ENCODE data around the gene LENG9.
"Not testable (repeated sequence)": the region's sequence is repeated elsewhere in the genome, so short reads cannot be mapped to it uniquely, and the experiment has no call there.

LENG9 gene

GRCh38 chr19:54463531-54464043 lies at the start of gene LENG9:
Gene LENG9, minus strand, starts transcription at chr19:54463778. Its CDS starts 252 bp downstream, at chr19:54463526.
- in situ Hi-C loops (cut with HindIII; ENCODE audit: low pct_ligation_motif_present, low sequenced_read_pairs), result no loop called here
- peak within 1 kb of the TSS; percentile 91 for H3K27ac ChIP-seq
- no peaks in the 10 kb centered on the region for H3K27me3 ChIP-seq (replicated peaks)
- H3K4me3 ChIP-seq (ENCODE audit: low read depth, low read length), result peak within 1 kb of the TSS; percentile 61
- TF ChIP-seq CTCF (IDR thresholded peaks at IDR 0.05; ENCODE audit: low read depth, low read length, missing control alignments), result no peak
- H3K36me3 ChIP-seq (replicated peaks), result peaks cover 33% of the 10 kb centered on the region
- peak; percentile 100 for DNase-seq

GRCh38 chr19:54509200-54509940 lies 45.8 kb upstream of the LENG9 start:
- H3K27me3 ChIP-seq (replicated peaks); H3K27ac ChIP-seq; H3K4me3 ChIP-seq (ENCODE audit: low read depth, low read length); in situ Hi-C loops (cut with HindIII; ENCODE audit: low pct_ligation_motif_present, low sequenced_read_pairs); DNase-seq; H3K36me3 ChIP-seq (replicated peaks): not testable (repeated sequence)

- in situ Hi-C loops (cut with HindIII; ENCODE audit: low pct_ligation_motif_present, low sequenced_read_pairs); H3K27me3 ChIP-seq (replicated peaks); DNase-seq; H3K4me3 ChIP-seq (ENCODE audit: low read depth, low read length); H3K36me3 ChIP-seq (replicated peaks); H3K27ac ChIP-seq: not testable (repeated sequence)
These were observed 44.9 kb upstream of the LENG9 start for GRCh38 chr19:54508487-54508886.

- no peak for DNase-seq
- no peak overlapping the region for H3K4me3 ChIP-seq (ENCODE audit: low read depth, low read length)
- H3K36me3 ChIP-seq (replicated peaks), result no peaks in the 10 kb centered on the region
- H3K27ac ChIP-seq, result no peak overlapping the region
- TF ChIP-seq CTCF (IDR thresholded peaks at IDR 0.05; ENCODE audit: low read depth, low read length, missing control alignments), result no peak
- no peaks in the 10 kb centered on the region for H3K27me3 ChIP-seq (replicated peaks)
- in situ Hi-C loops (cut with HindIII; ENCODE audit: low pct_ligation_motif_present, low sequenced_read_pairs), result no loop called here
These were observed 44.2 kb upstream of the LENG9 start for GRCh38 chr19:54507824-54508223.

- H3K27ac ChIP-seq; DNase-seq; in situ Hi-C loops (cut with HindIII; ENCODE audit: low pct_ligation_motif_present, low sequenced_read_pairs); H3K27me3 ChIP-seq (replicated peaks); H3K4me3 ChIP-seq (ENCODE audit: low read depth, low read length); H3K36me3 ChIP-seq (replicated peaks): not testable (repeated sequence)
These were observed 43.6 kb upstream of the LENG9 start for GRCh38 chr19:54507038-54507717.

- Histone ChIP-seq H3K27ac (no peak overlapping the region), H3K27me3 (replicated peaks) (no peaks in the 10 kb centered on the region), H3K36me3 (replicated peaks) (no peaks in the 10 kb centered on the region), H3K4me3 (ENCODE audit: low read depth, low read length) (no peak overlapping the region)
- DNase-seq, result no peak
- in situ Hi-C loops (cut with HindIII; ENCODE audit: low pct_ligation_motif_present, low sequenced_read_pairs), result no loop called here
- no peak for TF ChIP-seq CTCF (IDR thresholded peaks at IDR 0.05; ENCODE audit: low read depth, low read length, missing control alignments)
These were observed 42.5 kb upstream of the LENG9 start for GRCh38 chr19:54506079-54506478.

GRCh38 chr19:54505542-54505941 lies 42.0 kb upstream of the LENG9 start:
- in situ Hi-C loops (cut with HindIII; ENCODE audit: low pct_ligation_motif_present, low sequenced_read_pairs); H3K4me3 ChIP-seq (ENCODE audit: low read depth, low read length); DNase-seq; H3K27ac ChIP-seq; H3K27me3 ChIP-seq (replicated peaks); H3K36me3 ChIP-seq (replicated peaks): not testable (repeated sequence)

Measured in brain microvascular endothelial cell (primary cell).